DMS114 treated with DMSO at 0.1 percent for 48 hours (cell line): ENCODE measurements around the gene DIS3L2.
"Not testable (repeated sequence)": the region's sequence is repeated elsewhere in the genome, so short reads cannot be mapped to it uniquely, and the experiment has no call there.

Experiments
- DNase-seq: peaks from one replicate; lab custom pipeline; 2025; ENCODE audit not compliant: unreplicated experiment; lab: John Stamatoyannopoulos, UW

DIS3L2 gene

GRCh38 chr2:232111551-232111950 lies 150.0 kb downstream of the DIS3L2 start:
- DNase-seq = no peak

DNA sequence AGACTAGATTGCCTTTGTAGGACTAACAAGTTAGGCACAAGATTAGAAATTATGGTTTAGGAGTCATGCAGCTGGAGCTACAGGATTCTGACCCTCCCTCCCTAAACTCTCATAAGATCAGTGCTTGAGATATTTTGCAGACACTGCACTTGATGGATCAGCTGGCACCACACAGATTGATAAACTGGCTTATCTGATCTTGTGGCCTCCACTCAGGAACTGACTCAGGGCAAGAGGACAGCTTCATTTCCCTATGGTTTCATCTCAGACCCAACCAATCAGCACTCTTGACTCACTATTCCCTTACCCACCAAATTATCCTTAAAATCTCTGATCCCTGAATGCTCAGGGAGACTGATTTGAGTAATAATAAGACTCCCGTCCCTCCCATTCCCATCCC lies 152.3 kb downstream of the DIS3L2 start:
- DNase-seq = no peak

- not testable (repeated sequence) for DNase-seq
These were observed 154.3 kb downstream of the DIS3L2 start for GRCh38 chr2:232115728-232116361.

DNA sequence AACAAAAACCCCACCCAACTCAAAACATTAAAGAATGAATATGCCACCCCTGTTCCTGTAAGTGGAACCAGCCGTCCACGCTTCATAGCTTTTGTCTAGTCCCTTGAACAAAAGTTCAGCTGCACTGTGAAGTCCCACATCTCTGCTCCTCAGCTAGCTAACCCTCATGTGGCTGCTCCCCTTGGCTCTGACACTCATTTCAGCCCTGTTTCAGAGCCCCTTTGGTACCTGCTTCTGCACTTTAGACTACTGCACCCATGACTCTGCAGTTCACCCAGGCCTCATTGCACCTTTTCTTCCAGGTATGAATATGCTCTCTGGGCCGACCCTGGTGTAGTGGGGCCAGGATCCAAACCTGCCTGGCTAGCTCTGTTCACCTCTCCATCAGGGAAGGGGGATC lies 155.3 kb downstream of the DIS3L2 start:
- DNase-seq = no peak

DNA sequence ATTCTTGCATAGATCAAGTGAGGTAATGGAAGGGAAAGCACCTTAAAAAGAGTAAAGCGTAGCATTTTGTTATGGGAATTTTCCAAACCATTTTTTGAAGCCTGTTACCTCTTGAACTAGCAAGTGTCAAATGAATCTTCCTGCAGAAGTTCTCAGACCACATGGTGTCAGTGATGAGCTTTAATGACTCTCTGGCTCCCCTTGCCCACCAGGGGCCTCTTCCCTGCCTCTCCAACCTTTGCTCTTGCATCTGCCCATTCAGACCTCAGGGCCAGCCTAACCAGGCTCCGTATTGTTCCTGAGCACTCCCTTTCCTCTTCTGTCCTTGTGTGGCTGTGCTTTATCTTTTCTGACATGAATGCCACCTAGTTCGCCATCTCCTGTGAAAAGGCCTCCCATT lies 155.9 kb downstream of the DIS3L2 start:
- no peak for DNase-seq

- no peak for DNase-seq
These were observed 159.4 kb downstream of the DIS3L2 start for GRCh38 chr2:232120911-232121310.

DNA sequence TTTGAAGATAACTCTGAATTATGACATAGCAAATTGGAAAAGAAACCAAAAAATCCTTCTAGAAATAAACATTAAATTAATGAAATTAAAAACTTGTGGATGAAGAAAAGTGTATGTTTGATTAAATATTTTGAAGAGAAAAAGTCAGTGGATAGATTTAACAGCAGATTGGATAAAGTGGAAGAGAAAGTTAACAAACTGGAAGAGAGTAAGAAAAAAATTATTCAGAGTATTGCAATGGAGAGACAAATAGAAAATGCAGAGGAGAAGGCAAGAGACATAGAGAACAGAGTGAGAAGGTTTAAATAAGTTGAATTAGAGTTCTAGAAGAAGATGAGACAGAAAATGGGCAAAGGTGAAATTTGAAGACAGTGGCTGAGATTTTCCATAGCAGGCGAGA lies 162.8 kb downstream of the DIS3L2 start:
- DNase-seq = no peak

DNA sequence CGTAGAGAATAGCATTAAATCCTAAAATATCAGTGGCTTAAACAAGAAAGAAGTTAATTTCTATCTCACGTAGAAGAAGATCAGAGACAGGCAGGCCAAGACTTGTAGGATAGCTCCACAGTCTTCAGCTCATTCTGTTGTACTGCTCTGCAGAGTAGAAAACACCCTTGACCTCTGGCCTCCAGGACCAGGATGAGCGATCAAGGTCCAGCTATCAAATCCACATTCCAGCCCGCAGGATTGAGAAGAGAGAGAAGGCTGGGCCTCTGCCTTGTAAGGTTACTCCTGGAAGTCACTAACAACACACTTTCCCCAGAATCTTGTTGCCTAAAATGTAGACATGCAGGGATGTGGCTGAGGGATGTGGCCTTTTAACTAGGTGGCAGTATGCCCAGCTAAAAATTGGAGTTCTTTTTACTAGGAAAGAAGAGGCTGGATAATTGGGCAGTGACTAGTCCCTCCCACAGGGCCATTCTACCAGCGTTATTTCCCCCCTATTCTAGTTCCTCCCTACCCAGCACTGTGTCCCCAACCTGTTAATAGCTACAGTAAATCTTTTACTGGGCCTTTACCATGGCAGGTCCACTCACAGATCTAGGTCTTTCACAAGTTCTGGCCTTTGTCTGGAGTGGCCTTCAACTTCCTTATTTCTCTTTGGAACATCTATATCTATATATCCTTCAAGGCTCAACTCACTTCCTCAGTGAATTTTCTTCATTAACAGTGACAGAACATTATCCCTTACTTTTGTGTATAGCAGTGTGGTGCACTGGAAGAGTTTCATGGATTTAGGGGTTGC lies 165.0 kb downstream of the DIS3L2 start:
- no peak for DNase-seq

- no peak for DNase-seq
These were observed 168.0 kb downstream of the DIS3L2 start for GRCh38 chr2:232129483-232129882.

DNA sequence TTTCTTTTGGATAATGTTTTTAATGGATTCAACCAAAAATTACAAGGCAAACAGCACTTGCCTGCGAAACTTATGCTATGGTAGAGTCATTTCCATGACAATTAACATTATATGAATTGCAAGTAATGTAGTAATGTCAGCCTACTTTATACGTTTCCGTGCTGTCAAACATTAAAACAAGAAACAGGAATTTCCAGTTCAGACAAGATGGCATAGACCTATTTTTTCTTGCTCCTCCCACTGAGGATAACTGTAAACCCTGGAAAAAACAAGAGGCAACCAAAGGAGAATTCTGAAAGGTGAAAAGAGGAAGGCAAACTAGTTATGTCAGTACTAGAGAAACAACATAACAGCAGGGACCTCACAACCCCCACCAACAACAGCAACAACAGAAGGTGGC lies 170.7 kb downstream of the DIS3L2 start:
- DNase-seq = no peak

- DNase-seq = no peak
These were observed 171.6 kb downstream of the DIS3L2 start for GRCh38 chr2:232133078-232133477.

DNA sequence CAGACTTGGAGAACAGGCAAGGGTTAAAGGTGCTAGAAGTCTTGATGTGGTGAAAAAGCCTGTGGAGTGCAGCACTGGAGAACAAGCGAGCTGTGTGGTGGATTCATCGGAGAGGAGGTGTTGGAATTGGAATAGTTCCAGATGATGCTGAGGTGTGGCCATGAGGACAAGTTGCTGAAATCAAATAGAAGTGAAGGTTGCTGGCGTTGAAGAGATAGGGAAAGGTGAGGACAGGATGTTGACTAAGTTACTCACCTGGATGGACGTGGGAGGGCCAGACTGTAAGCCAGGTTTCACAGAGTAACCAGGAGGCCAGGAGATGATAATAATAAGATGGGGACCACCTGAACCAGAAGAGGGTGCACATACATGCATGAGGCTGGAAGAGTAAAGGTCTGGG lies 173.4 kb downstream of the DIS3L2 start:
- no peak for DNase-seq

- no peak for DNase-seq
These were observed 176.0 kb downstream of the DIS3L2 start for GRCh38 chr2:232137356-232138147.

GRCh38 chr2:232138441-232138840 lies 176.9 kb downstream of the DIS3L2 start:
- DNase-seq = no peak

DNA sequence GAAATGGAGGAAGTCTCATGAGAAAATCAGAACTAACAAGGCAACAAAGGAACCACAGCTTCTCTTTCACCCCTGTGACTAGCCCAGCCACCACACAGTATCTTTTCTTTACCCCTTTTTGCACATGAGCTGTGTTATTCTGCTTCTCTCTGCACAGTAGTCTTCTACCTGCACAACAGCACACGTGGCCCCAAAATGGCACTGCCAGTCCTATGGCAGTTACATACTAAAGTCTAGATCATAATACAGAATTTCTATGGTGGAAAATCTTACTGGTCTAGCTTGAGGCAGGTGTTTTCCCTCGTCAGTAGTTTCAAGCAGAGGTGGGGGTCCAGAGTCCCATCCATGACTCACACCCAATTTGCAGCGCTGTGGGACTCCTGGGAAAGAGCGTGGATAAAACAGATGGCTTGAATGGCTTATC lies 177.7 kb downstream of the DIS3L2 start:
- no peak for DNase-seq

- no peak for DNase-seq
These were observed 178.5 kb downstream of the DIS3L2 start for GRCh38 chr2:232139786-232140562.

- DNase-seq = no peak
These were observed 180.1 kb downstream of the DIS3L2 start for GRCh38 chr2:232141591-232141990.

DNA sequence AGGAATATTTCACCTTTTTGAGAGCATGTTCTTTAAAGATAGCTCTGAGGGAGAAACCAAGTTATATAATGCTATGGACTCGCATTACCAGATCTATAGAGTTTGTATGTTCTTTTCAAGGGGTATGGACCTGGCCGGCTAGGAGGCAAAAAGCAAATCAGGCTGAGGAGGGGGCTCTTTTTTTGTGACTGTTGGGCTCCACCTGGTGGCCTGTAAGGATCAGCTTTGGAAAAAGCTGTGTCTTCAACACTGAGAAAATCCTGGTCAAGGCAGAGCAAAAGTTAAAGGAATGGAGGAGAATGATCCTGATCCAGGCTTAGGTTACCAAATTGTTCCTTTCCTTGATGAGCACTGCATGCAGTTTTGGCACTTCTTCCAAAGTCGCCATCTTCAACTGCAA lies 180.5 kb downstream of the DIS3L2 start:
- peak; percentile 31 for DNase-seq

- no peak for DNase-seq
These were observed 181.0 kb downstream of the DIS3L2 start for GRCh38 chr2:232142502-232142901.

GRCh38 chr2:232146294-232146693 lies 184.8 kb downstream of the DIS3L2 start:
- DNase-seq = no peak

- no peak for DNase-seq
These were observed 186.0 kb downstream of the DIS3L2 start for GRCh38 chr2:232147440-232148077.
